Astrocyte of the spinal cord (primary cell): ENCODE measurements around the gene PAPLN.
"Not testable (repeated sequence)": the region's sequence is repeated elsewhere in the genome, so short reads cannot be mapped to it uniquely, and the experiment has no call there.

Experiments
- DNase-seq: peaks from one replicate; pipeline ENCODE4 v3.0.0; 2011; ENCODE audit warnings: low read depth, low spot score
- H3K4me3 ChIP-seq: 2 replicates; pipeline ENCODE4 v1.5.1; 2011; ENCODE audit warnings: low read depth, mild to moderate bottlenecking, low read length, moderate library complexity
- in situ Hi-C: cut with HindIII; loops from 2 replicates; pipeline ENCODE4 v1.10.0; 2017; ENCODE audit warnings: low sequenced_read_pairs
- TF ChIP-seq, protein P1 (sequence below): IDR thresholded peaks from 2 replicates; pipeline ENCODE4 v1.5.1; 2012; ENCODE audit warnings: low read depth, mild to moderate bottlenecking, low read length, inconsistent platforms

PAPLN gene, protein sequence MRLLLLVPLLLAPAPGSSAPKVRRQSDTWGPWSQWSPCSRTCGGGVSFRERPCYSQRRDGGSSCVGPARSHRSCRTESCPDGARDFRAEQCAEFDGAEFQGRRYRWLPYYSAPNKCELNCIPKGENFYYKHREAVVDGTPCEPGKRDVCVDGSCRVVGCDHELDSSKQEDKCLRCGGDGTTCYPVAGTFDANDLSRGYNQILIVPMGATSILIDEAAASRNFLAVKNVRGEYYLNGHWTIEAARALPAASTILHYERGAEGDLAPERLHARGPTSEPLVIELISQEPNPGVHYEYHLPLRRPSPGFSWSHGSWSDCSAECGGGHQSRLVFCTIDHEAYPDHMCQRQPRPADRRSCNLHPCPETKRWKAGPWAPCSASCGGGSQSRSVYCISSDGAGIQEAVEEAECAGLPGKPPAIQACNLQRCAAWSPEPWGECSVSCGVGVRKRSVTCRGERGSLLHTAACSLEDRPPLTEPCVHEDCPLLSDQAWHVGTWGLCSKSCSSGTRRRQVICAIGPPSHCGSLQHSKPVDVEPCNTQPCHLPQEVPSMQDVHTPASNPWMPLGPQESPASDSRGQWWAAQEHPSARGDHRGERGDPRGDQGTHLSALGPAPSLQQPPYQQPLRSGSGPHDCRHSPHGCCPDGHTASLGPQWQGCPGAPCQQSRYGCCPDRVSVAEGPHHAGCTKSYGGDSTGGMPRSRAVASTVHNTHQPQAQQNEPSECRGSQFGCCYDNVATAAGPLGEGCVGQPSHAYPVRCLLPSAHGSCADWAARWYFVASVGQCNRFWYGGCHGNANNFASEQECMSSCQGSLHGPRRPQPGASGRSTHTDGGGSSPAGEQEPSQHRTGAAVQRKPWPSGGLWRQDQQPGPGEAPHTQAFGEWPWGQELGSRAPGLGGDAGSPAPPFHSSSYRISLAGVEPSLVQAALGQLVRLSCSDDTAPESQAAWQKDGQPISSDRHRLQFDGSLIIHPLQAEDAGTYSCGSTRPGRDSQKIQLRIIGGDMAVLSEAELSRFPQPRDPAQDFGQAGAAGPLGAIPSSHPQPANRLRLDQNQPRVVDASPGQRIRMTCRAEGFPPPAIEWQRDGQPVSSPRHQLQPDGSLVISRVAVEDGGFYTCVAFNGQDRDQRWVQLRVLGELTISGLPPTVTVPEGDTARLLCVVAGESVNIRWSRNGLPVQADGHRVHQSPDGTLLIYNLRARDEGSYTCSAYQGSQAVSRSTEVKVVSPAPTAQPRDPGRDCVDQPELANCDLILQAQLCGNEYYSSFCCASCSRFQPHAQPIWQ

DNA sequence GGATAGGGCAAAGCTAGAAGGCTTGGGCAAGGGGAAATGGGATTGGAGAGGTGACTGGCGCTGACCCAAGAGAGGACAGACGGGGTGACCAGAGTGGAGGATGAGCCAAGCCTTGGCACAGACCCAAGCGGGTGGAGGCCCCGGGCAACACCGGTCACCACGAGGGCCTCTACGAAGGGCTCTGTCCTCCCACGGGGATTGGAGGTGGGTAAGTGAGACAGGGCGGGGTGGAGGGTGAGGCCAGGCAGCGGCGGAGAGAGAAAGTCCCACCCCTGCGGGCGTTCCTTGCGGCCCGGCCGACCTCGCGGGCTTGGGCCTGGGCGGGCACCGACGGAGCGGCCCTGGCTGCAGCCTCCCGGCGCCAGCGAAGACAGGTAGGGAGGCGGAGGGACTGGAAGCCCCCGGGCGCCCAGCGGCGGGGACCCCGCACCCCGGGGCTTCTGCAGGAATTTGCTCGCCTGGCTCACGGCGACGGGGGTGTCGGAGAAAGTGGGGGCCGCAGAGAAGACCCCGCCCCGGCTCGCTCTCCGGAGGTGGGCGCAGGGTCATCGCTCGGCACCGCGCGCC is at the start of gene PAPLN:
PAPLN (plus strand) TSS at position 288 of the 567 bp plus-strand sequence. CDS start 2,273 bp downstream, outside the sequence.
- H3K4me3 ChIP-seq, result peak within 1 kb of the TSS; percentile 44
- TF ChIP-seq, protein P1, sequence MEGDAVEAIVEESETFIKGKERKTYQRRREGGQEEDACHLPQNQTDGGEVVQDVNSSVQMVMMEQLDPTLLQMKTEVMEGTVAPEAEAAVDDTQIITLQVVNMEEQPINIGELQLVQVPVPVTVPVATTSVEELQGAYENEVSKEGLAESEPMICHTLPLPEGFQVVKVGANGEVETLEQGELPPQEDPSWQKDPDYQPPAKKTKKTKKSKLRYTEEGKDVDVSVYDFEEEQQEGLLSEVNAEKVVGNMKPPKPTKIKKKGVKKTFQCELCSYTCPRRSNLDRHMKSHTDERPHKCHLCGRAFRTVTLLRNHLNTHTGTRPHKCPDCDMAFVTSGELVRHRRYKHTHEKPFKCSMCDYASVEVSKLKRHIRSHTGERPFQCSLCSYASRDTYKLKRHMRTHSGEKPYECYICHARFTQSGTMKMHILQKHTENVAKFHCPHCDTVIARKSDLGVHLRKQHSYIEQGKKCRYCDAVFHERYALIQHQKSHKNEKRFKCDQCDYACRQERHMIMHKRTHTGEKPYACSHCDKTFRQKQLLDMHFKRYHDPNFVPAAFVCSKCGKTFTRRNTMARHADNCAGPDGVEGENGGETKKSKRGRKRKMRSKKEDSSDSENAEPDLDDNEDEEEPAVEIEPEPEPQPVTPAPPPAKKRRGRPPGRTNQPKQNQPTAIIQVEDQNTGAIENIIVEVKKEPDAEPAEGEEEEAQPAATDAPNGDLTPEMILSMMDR, result no peak
- in situ Hi-C loops, result no loop called here
- no peak for DNase-seq

DNA sequence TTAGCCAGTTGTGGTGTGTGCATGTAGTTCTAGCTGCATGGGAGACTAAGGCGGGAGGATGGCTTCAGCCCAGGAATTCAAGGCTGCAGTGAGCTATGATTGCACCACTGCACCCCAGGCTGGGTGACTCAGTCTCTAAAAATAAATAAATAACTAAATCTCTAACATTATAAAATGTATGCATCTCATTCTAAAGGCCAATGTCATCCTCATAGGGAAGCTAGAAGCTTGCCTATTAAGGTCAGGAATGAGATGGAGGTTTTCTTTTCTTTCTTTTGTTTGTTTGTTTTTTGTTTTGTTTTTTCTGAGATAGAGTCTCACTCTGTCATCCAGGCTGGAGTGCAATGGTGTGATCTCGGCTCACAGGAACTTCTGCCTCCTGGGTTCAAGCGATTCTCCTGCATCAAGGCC is 48.8 kb upstream of the PAPLN start:
- H3K4me3 ChIP-seq, result no peak overlapping the region
- peak; percentile 70 for DNase-seq
- TF ChIP-seq, protein P1, result no peak
- in situ Hi-C loops, result no loop called here

DNA sequence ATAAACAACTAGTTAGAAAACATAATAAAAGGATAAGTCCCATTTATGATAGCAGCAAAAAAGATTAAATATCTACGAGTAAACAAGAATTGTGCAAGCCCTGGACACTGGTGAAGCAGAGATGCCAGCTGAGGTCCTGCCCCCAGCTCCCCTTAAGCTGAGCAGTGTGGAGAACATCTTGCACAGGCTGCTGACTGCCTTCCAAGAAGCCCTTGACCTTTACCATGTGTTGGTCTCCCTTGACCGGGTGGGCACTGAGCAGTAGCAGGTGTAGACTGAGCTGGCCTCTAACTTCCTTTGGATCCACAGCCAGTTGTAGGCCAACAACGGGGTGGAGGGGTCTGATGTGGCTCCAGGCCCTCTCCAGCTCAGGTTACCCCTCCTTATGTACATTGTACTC is 47.7 kb upstream of the PAPLN start:
- in situ Hi-C loops, result no loop called here
- TF ChIP-seq, protein P1, result no peak
- no peak overlapping the region for H3K4me3 ChIP-seq
- no peak for DNase-seq

DNA sequence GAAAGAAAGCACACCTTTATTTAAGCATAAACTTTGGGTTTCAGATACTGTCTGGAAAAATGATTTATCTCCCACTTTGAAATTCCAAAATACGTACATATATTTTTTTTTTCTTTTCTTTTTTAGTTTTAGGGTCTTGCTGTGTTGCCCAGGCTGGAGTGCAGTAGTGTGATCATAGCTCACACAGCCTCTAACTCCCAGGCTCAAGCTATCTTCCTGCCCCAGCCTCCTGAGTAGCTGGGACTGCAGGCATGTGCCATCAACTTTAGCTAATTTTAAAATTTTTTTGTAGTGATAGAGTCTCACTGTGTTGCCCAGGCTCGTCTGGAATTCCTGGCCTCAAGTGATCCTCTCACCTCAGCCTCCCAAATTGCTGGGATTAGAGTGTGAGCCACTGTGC is 45.9 kb upstream of the PAPLN start:
- TF ChIP-seq, protein P1, result no peak

DNA sequence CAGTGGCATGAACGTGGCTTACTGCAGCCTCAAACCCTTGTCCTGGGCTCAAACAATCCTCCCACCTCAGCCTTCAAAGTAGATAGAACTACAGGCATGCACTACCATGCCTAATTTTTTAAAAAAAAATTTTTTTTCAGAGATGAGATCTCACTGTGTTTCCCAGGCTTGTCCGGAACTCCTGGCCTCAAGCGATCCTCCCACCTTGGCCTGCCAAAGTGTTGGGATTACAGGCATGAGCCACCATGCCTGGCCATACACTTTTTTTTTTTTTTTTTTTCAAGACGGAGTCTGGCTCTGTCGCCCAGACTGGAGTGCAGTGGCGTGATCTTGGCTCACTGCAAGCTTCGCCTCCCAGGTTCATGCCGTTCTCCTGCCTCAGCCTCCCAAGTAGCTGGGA is 43.0 kb upstream of the PAPLN start:
- H3K4me3 ChIP-seq, DNase-seq, in situ Hi-C loops: not testable (repeated sequence)

More for the DNA sequence above, 45.9 kb upstream of the PAPLN start:
- in situ Hi-C loops, result no loop called here
- no peak for DNase-seq
- no peak overlapping the region for H3K4me3 ChIP-seq

DNA sequence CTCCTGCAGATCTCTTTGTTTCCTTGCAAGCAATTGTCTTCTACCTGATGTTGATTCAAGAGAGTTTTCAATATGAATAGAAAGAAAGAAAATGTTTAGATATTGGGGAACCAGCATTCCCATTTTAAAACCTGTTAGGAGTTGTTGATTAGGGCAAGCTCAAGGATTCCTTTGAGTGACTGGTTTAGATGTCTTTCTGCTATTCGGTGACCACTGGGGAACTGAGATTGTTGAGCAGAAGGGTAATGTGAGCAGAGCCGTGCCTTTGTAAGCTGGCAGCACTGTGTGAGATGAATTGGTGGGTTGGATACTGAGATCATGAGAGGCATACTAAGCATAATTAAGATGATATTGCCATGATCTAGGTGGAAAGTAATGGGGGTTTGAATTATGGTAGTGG is 39.1 kb upstream of the PAPLN start:
- in situ Hi-C loops, result no loop called here
- DNase-seq, result no peak
- TF ChIP-seq, protein P1, result no peak
- H3K4me3 ChIP-seq, result no peak overlapping the region
